GM18520 (cell line): ENCODE data around the gene GABBR1.

Experiments used
- ATAC-seq: cut with Tn5 transposase; IDR thresholded peaks from one replicate; pipeline ENCODE4 v1.9.1; 2021; ENCODE audit not compliant: unreplicated experiment

GABBR1 gene

DNA sequence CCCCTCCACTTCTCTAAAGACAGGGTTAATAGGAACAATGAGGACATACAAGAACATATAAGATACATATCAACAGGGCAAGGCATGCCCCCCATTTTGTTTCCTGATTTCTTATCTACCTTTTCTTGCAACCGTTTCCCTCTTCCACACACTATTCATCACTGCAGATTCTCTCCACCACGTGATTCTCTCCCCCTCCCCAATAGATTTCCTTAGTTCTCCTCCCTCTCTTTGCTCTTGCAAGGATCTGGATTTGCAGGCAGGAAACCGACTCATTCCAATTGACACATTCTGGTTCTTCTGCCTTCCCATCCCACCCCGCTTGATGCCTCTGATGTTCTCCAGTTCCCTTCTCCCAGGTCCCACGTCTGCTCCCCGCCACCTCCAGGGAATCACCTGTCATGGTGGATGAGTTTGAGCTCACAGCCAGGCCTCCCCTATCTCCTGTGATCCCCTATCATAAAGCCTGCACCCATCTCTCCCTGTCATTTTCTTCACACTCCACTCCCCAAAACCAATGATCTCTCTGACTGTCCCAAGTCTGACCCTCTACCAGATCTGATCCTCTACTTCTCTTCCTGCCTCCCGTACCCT lies 7.5 kb downstream of the GABBR1 start:
- ATAC-seq = no peak

DNA sequence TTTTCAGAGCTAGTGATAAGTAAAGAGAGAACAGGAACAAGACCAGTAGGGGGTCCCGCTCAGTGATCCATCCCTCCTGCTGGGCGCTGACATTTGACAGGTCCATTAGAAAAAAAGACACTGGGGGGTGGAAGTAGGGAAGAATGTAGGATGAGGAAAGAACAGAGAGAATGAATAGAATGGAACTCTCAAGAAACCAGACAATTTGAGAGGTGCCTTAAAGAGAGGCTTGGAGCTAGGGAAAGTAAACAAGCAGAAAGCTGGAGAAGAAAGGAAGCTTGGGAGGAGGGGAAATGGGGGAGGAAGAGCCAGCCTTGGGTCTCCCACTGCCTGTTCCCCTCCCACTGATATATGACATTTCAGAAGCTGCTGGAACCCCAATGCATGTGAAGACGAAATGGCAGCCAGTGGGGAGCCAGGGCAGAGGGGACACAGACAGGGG lies 8.4 kb downstream of the GABBR1 start:
- no peak for ATAC-seq

DNA sequence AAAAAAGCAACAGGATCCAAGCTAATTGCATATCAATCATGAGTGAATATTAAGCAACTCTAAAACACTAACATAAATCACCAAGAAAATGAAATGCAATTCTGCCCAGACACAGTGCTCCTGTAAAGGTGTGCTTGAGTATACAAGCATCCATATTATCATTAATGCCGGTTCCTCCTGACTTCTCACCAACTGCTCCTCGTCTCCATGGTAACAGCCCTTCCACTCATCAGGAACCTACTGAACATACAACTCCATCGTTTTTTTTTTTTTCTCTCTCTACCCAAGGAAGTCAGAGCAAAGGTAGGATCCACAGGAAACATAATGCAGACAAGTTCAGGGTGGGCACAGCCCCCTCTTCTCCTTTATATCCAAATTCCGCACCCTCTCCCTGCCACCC lies 12.4 kb downstream of the GABBR1 start:
- no peak for ATAC-seq

DNA sequence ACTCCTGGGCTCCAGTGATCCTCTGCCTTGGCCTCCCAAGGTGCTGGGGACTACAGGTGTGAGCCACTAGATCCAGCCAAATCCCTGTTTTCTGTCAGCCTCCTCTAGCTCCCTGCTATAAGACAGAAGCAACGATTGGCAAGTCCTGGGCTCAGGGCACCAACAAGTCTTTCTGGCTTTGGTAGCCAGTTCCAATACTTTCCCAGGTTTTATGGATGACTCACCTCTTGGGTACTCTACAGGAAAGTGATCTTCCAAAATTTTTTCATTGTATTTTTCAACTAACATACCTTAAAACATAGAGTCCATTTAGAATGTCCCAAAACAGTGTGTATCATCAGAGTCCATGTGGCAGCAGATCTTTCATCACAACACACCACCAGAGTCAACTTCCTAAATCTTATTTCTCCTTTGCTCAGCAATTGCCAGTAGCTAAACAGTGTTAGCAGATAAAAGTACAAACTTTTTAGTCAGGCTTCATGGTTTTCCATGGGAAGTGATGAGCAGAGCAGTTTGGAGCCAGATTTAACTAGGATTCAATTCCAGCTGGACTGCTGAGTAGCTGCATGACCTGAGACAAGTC lies 13.3 kb downstream of the GABBR1 start:
- ATAC-seq = no peak

DNA sequence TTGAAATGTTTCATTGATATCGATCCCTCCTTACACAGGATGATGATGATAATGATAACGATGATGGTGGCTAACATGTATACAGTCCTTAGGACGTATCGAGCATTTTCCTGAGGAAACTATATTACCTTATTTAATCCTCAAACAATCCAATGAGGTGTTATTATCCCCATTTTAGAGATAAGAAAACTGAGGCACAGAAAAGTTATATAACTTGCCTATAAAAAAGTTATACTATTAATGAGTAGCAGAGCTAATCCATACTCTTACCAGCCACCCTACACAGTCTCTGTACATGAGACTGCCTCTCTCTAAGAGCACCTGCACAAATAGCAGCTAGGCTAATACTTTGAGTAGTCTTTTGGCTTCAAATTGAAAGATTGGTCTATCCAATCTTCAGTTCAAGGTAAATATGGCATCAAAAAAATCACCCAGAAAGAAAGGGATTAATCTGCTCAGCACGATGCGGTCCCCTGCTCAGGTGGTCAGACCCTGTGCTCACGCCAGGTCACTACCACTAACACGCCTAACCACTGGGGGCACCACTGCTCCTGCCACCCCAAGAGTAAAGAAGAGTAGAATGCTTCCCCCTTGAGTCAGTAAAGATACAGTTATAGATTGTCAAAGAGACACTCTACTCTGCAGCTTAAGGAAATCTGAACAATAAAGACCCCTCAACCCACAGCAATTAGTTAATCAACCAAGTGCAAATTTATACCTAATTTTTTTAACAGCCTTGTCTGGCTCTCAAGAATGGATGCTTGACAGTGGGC lies 15.0 kb downstream of the GABBR1 start:
- ATAC-seq = no peak

DNA sequence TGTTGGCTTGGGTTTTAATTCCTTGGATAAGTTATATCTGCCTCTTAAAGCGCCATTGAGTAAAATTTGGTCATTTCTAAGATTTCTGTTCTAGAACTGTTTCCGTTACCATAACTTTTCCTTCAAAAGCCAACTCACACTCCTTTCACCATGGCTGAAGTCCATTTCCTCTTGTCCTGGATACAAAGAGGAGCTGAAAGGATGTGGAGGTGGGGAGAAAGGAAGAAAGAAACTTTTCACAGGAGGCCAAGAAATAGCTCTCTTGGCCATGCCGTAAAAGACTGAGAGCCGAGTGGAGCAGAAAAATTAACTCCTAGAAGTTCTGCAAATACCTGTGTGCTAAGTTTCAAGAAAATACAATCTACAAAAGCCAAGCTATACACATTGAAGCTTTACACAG lies 21.6 kb downstream of the GABBR1 start:
- ATAC-seq = no peak

DNA sequence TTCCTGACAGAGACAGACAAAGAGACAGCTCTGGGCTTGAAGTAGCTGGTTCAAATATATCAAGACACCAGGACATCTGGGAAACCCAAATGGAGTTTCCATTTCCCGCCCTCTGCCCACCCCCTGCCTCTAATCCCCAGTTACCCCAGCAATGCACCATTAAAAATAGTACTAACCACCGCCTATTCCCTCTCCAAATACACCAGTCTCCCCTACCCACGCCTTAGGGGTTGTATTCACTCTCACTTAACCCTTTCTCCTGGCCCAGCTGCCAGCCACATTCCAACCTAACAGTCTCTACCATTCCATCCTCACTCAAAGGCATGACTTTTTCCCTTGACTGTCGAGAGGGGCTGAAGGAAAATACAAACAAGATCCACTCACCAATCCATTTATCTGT lies 22.4 kb downstream of the GABBR1 start:
- ATAC-seq = no peak

DNA sequence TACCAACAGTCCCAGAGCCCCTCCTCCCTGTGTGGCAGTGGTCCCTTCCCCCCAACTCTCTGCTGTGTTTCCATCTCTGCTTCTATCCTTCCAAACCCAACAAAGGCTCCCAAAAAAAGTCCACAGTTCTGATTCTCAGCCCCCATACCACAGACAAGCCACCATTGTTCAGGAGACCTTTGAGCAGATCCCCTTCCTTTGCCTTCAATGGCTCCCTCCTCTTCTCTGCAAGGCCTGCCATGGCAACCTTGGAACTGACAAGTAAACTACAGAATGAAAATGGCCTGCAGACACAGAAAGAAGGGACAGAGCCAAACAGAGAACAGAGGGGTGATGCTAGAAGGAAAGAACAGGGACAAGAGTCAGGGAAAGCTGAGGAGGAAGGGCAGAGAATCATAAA lies 24.9 kb downstream of the GABBR1 start:
- ATAC-seq = no peak

DNA sequence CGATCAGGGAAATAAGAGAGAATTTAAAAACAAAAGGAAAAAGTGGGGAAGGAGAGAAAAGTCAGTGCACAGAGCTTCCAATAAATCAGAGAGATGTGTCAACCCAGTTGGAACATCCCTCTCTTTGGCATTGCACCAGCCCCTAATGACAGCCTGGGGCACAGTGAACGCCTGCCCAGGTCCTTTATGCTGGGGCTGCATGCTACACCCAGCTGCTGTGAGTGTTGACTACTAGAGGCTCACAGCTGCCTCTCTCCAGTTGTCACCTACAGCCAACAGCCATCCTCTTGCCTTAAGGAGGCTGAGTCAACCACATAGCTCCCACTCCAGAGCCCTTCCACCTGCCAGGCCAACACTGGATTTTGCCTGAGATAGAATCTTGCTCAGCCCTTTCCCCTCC lies 29.1 kb downstream of the GABBR1 start:
- no peak for ATAC-seq

DNA sequence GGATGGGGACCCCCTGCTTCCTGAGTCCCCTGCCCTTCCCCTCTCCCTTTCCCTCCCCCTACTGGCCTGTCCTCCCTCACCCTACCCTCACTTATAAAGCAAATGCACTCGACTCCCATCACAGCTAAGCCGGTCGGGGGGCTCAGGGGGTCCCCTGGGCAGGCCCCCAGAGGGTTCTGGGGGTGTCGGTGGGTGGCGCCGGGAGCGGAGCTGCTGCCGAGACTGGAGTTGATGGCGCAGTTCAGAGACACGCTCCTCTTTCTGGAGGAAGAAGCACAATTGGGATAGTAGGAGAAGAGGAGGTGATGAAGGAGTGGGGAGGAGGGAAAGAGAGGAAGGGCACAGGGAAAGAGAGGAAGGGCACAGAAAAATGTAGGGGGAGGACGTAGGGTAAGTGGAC lies 29.5 kb downstream of the GABBR1 start:
- ATAC-seq = no peak

DNA sequence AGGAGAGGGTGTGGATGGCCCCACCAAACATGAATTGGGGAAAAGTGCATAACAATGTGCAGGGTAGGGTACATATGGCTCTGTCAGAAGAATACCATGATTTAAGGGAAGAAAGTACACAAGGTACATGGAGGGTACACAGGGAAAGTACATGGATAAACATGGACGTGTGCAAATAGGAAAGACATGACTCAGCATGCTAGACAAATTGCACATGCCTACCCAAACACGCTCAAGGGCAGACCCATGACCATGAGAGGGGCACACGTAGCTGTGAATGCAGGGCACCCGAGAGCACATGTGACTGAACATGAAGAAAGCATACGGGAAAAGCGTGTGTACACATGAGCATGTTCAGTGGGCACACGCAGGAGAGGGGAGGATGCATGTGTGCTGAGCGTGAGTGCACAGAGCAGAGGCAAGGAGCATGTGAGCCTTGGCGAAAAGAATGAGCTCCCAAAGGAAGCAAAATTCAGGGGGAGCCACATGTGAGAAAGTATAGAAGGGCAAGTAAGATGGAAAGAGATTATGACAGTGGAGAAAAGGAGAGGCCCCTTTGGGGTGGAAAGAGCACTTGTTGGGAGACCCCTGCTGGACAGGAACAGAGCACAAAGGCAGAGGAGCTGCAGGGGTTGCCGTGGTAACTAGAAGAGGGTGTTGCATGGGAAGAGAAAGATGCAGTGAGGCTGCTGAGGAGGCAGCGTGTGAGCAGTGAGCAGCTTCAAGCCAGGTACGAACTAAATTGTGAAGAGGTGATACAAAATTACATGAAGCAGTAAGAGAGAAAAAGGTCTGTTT lies 30.2 kb downstream of the GABBR1 start:
- ATAC-seq = no peak

DNA sequence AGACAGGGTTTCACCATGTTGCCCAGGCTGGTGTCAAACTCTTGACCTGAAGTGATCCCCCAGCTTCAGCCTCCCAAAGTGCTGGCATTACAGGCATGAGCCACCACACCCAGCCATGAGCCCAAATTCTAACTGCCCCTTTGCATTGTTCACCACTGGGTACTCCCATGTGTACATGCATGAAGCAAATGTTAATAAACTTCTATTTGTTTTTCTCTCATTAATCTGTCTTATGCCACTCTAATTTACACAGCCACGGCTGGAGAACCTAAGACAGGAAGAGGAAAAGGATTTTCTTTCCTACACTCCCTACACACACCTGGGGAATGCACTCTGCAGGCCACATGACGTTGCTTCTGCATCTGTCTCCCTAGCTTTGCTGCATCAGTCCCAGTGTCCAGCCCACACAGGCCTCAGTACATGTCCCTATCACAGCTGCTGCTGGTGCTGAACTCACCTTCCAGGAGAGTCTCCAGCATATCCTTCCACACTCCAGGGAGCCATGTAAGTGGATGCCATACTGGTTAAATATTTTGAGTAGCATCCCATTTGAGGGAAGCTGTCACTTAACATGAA lies 34.7 kb downstream of the GABBR1 start:
- no peak for ATAC-seq

DNA sequence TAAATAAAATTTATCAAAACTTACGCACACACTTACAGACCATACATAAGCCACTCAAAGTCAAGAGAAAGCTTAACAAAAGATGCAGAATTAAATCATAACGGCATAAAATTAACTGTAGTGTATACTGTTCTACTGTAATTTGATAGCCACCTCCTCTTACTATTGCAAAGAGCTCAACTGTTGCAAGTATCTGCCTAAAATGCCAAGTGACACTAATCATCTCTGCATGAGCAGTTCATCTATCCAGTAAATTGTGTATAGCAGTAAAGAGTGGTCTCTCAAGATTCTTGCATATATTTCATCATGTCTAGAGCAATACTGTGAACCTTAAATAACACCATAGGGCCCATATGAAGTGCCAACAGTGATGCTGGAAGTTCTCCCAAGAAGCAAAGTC lies 35.8 kb downstream of the GABBR1 start:
- no peak for ATAC-seq

DNA sequence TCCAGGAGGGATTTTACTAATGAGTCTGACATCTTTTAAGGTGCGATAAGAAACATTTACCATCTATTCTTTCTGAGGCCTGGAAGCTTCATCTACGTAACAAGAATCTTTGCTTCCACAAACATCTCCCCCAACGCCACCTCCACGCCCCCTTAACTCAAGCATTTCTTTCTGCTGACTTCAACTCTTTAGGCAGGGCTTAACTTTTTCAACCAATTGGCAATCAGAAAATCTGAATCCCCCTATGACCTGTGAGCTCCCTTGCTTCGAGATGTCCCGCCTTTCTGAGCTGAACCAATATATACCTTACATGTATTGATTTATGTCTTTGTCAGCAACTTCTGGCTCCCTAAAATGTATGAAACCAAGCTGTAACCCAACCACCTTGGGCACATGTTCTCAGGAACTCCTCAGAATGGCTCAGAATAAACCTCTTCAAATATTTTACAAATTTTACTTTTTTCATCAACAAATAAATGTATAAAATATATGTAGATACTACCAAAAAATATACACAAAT lies 36.5 kb downstream of the GABBR1 start:
- no peak for ATAC-seq

DNA sequence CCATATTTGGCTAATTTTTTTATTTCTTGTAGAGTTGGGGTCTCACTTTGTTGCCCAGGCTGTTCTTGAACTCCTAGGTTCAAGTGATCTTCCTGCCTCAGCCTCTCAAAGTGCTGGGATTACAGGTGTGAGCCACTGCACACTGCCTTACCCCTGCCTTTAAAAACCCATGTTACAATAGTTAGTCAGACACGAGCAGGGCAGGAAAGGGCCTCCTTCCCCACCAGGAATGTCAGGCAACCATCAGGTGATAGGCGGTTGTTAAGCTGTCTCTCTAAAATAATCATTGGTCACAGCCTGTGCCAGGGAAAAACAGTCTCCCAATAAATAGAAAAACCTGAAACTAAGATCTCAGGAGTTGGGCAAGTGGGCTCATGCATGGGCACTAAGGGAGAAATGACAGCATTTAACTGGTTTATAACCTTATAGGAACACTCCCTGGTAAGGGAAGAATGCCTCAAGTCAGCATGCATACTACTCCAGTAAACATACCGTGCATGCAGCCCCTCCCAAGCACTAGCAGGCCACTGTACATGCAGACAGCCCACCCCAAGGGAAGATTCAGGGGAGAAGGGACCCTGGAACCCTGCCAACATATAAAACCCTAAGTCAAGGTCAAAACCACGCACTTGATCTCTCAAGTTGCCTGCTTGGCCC lies 39.7 kb downstream of the GABBR1 start:
- ATAC-seq = no peak

DNA sequence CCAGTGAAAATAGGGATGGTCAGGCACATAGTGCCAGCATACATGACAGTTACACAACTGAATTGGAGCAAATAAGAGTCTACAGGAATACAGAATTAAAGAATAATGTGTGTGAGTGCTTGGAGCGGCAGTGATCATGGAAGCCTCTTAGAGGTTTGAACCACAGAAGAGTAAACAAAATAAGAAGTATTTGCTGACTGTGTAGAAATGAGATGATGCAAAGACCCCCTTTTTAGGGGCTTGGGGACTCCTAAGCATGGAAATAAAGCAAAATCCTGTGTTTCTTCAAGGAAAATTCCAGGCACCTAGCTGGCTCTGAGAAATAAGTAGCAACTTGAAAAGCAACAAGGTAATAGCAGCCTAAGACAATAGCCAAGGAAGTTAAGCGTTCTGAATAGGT lies 41.3 kb downstream of the GABBR1 start:
- no peak for ATAC-seq

DNA sequence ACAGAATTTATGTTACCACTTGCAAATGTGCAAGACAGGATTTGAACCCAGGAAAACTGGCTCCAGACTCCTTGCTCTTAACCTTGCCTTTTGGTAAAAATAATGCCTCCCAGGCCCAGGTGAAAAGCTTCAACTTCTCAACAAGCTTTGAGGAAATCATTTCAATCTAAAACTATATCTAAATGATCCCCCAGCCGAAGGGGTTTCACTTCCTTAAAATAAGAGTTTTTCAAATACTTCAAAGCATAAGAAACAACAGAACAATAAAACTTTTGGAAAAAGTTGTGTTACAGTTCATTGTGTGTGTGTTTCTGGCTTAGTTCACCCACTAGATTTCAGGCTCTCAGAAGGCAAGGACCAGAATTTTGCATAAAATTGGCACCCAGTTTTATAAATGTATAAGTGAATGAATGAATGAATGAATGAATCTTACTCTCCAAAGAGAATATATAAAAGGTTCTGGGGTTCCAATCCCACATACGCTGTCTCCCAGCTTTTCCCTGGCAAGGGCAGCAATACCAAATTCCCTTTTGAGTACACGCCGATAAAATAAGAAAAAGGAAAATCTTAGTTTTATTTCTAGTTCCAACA lies 42.7 kb downstream of the GABBR1 start:
- no peak for ATAC-seq

DNA sequence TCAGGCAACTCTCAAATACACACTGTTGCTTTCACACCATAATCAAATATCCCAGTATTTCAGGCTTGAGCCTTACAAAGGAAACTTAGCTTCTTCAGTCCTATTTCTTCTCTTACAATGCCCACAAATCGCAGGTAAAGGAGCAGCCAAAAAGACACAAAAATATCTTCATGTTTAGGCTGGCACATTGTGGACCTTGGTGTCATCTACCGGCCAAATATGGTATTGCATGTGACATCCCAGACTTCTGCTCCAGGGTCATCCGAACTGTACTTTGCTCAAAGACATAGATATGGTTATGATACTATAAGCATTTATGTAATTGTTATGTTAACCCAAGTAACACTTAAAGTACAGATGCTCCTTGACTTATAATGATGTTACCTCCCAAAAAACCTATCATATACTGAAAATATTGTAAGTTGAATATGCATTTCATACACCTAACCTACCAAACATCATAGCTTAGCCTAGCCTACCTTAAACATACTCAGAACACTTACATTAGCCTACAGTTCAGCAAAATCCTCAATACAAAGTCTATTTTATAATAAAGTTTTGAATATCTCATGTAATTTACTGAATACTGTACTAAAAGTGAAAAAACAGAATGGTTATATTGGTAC lies 43.4 kb downstream of the GABBR1 start:
- ATAC-seq = no peak

DNA sequence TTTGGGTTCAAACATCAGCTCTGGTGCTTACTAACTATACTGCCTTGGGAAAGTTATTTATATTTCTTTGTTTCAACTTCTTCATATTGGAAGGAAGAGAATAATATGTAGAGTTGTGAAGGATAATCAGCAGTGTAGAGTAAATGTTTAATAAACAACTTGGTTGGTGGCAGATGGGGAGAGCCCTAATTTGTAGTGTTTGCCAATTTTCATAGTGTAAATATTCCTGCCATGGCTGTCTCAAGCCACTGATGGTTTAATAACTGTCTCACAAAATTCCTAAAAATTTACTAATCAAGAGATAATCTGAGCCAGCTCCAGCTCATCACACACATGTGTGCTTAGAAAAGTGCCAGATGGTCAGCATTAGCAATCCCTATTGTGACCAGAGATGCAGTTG lies 48.2 kb downstream of the GABBR1 start, which contains the start of gene OR2H2:
OR2H2 (plus strand) TSS at position 301 of the 400 bp plus-strand sequence. CDS start 2,824 bp downstream, outside the sequence.
- no peak for ATAC-seq

DNA sequence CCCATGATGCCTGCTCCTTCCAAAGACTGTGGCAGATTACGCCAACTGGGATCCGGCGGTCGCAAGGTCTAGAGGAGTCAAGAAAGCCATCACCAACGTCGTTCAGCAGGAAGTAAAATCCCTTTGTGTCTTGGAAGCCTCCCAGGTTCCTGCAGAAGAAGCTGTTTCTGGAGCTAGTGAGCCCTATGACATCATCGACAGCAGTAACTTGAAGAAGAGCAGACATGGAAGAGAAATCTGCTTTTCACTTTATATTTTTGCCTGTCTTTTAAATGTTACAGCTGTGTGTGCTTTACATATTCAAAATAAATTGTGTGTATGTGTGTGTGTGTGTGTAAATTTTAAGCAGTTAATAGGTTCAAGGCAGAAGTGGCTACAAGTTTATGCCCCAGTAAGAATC lies 55.4 kb downstream of the GABBR1 start:
- ATAC-seq = no peak
